Esophagus mucosa (tissue), 1 donor: ENCODE data around the gene TEX101. TPM values are rescaled to one million over a fixed set of nuclear protein-coding genes. Genes with fewer than 3 reads are reported as not detected.
A peak's percentile ranks its signal among the peaks of the same experiment; 100 is the strongest.
"Not testable (repeated sequence)": the region's sequence is repeated elsewhere in the genome, so short reads cannot be mapped to it uniquely, and the experiment has no call there.

Source experiments
- ATAC-seq: fragments of 200-7000 bp; cut with Tn5 transposase; one replicate; pipeline ENCODE4 v1.9.1; 2020
- total RNA-seq: library from RNA; stranded (reverse); gene quantifications from one replicate; pipeline ENCODE4 v1.2.4, GENCODE V29; 2023
- donor health status: DM: yes; HTN: yes; CAD: no.

Gene TEX101, protein sequence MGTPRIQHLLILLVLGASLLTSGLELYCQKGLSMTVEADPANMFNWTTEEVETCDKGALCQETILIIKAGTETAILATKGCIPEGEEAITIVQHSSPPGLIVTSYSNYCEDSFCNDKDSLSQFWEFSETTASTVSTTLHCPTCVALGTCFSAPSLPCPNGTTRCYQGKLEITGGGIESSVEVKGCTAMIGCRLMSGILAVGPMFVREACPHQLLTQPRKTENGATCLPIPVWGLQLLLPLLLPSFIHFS
- total RNA-seq: 3.3 TPM

DNA sequence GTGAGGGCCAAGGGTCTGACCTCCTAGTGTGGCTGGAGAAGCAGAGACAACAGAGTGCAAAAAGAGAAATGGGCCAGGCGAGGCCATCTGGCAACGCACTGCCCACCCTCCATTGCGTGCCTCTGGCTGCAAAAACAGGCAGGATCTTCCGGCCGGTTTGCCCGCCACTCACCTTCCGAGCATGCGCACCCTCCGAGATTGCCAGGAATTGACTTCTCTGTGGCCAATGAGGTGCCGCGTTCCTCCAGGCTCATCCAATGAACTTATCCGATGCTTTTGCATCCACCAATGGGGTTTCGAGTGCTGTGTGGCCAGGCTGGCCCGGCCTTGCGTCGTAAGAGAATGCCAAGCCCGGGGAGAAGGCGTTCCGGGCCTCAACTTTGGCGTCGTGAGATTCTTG, at the start of gene TEX101:
TSS of gene TEX101 (plus strand) at position 337 of the 400 bp plus-strand sequence. CDS start 1,030 bp downstream, outside the sequence.
- no peak for ATAC-seq

DNA sequence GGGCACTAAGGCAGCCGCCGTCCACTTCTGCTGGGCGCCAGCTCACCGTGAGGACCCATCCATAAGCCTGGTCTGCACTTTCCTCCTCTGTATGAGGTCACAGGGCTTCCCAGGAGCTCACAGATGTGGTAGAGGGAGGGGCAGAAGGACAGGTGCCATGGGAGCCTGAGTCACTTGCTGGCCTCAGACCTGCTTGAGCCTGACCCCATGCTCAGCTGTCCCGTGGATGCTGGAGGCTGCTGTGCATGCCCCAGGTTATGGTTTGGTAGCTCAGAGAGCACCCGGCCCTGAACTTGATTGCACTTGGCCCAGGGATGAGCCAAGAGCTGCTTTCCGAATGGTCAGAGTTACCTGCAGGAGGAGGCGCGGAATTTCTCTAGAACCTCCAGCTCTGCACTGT, 49.0 kb upstream of the TEX101 start:
- ATAC-seq: not testable (repeated sequence)

DNA sequence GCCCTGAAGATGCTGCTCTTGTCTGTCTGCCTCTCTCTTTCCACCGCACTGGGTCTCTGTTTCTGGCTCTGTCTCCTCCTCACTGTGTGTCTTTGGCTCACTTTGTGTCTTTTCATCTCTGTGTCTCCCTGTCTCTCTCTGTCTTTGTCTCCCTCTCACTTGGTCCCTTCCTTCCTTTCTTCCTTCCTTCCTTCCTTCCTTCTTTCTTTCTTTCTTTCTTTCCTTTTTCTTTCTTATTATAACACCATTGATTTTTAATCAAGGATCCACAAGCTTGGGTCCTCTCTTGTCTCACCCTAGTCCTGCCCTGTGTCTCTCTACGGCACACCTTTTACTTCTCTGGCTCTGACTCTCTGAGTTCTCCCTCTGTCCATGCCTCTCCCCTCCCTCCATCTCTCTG, 46.9 kb upstream of the TEX101 start:
- ATAC-seq: no peak

DNA sequence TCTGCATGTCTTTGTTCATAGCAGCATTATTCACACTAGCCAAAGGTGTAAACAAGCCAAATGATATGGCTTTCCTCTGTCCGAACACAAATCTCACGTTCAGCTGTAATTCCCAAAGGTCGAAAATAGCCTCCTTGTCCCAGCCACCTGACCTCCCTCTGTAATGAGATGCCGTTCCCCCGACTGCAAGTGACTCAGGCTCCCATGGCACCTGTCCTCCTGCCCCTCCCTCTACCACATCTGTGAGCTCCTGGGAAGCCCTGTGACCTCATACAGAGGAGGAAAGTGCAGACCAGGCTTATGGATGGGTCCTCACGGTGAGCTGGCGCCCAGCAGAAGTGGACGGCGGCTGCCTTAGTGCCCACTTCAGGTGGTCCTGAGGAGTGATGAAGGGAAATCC, 45.8 kb upstream of the TEX101 start:
- peak; percentile 50 for ATAC-seq

DNA sequence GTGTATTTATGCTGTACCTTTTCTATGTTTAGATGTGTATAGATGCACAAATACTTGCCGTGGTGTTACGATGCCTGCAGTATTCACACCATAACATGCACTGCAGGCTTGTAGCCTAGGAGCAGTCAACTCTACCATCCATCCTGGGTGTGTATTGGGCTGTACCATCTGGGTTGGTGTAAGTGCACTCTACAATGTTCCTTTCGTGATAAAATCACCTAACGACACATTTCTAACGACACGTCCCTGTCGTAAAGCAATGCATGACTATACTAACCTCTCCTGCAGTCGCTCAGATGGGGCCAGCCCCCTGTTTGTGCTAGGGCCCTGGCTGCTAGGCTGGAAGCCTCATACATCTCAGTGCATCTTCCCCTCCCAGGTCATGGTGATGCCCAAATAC, 42.8 kb upstream of the TEX101 start:
- no peak for ATAC-seq

DNA sequence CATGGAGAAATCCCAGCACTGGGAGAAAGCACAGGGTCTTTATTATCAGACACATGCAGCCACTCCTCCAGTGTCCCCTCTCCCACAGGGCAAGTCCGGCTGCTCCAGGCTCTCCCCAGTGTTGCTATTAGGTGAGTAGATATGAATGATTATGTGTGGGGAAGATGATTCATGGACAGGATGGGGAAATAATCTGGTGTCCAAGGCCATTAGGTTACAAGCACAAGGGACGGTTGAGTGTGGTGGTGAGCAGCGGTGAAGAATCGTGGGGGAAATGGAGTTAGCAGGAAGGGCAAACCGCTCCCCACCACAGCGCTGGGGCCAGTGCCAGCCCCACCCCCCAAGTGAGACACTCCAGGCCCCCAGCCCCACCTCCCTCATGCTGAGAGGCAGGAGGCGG, 42.2 kb upstream of the TEX101 start:
- no peak for ATAC-seq

DNA sequence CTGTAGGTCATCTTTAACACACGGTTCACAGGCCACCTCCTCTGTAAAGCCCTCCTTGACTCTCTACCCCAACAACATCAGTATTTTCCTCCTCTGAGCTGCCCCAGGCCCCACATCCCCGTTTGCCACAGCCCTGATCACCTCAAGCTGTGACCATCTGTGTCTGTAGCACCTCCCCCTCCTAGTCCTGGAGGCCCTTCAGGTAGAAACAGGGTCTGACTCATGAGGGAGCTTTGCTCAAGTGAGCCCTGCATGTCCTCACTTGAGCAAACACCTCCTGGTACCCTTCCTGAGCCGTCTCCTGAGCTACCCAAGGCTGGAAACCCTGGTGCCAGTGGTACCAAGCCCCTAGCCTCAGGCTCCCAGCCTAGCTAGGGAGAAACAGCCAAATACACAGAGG, 37.1 kb upstream of the TEX101 start:
- peak; percentile 86 for ATAC-seq

DNA sequence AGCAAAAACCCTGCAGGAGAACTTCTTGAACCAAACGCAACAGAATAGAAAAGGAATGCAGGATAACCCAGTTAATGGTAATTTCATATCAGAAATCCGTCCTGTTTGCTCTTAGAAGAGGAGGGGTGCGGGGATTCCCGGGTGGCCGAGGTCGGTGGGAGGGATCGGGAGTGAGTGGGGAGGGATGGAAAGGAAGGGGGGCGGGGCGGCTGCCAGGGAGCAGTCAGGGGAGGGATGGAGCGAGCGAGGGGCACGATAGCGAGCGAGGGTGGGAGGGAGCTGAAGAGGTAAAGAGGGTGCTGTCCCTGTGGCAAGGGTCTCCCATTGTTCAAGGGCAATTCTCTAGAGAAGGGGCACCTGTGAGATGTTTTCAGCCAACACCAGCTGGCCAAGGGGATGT, 34.7 kb upstream of the TEX101 start:
- no peak for ATAC-seq

DNA sequence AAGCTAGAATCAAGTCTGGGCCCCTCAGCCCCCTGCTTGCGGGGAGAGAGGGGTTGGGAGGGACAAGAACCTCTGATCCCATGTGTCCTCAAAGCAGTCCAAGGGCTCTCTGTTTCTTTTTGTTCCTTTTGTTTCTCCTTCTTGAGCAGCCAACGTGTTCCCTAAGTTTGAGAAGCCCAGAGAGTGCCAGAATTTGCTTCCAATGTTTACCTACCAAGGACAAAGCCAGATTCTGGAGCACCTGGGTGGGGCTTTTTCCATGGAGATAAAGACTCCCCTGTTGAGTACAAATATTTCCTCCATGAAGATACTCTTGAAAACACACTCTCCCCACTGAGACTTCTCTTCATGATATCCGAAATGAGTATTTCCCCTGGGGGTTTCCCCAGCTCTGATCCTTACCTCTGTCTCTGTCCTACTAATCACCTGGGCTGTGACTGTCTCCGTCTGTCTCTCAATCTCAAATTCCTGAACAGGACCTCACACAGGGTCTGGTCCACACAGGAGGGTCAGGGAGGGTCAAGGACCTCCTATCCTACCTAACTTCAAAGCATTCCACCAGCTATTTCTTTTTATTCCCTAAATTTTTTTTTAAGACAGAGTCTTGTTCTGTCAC, 33.8 kb upstream of the TEX101 start:
- no peak for ATAC-seq

DNA sequence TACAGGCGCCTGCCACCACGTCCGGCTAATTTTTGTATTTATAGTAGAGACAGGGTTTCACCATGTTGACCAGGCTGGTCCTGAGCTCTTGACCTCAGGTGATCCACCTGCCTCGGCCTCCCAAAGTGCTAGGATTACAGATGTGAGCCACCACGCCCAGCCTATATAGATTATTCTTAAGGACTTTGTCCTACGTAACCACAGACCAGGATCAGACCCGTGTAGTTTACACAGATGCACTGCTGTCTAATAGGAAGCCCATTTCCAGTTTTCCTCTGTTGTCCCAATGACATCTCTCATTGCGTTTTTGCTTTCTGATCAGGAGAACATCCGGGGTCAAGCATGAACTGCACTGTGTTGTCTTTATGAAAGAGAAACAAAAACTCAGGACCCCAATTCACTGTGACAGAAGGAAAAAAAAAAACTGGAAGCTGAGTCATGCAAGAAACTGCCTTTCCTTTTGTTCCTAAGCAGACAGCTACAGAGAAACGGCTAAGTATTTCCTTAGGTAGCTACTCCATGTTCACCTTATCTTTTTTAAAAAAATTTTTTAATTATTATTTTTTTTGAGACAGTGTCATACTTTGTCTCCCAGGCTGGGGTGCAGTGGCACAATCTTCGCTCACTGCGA, 32.0 kb upstream of the TEX101 start:
- not testable (repeated sequence) for ATAC-seq

DNA sequence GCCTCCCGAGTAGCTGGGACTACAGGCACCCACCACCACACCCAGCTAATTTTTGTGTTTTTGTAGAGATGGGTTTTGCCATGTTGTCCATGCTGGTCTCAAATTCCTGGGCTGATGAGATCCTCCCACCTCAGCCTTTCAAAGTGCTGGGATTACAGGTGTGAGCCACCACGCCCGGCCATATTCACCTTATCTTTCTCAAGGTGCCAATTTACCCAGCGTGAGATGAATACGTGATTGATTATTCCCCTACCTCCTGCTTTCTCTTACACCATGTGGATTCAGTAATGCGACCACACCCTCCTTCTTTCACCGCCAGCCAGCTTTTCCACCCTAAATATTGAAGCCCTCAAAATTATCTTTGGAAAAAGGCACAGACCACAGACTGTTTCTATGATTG, 31.4 kb upstream of the TEX101 start:
- not testable (repeated sequence) for ATAC-seq

DNA sequence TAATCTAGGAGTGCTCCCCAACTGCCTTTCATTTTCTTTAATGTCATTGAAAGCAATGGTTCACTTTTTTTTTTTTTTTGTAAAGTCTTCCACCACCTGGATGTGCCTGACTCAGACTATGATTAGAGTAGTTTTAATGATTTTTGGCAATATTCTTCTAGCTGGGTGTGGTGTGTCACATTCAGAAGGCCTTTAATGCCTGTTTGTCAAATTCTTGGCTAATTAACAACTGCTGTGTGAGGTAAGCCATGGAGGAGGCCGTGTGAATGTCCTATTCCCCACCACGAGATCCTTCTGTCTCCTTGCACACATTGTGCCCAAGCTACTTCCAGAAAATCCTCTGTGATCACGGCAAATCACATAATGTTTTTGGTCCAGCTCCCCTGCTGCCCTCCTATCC, 30.9 kb upstream of the TEX101 start:
- peak; percentile 45 for ATAC-seq

DNA sequence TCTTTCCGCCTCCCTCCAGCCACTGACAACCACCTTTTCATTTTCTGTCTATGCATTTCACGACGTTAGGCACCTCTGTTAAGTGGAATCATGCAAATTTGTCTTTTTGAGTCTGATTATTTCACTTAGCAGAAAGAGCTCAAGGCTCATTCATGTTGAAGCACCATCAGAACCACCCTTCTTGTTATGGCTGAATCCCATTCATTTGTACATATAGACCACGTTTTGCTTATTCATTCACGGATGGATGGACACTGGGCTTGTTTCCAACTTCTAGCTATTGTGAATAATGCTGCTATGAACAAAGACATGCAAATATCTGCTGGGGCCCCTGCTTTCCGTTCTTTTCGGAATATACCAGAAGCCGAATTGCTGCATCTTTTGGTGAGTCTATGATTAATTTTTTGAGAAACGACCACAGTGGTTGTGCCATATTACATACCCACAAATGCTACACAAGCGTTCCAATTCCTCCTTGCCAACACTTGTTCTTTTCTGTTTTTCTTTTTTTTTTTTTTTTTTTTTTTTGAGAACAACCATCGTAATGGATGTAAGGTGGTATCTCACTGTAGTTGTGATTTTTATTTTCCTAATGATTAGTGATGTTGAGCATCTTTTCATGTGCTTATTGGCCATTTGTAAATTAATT, 23.7 kb upstream of the TEX101 start:
- not testable (repeated sequence) for ATAC-seq

DNA sequence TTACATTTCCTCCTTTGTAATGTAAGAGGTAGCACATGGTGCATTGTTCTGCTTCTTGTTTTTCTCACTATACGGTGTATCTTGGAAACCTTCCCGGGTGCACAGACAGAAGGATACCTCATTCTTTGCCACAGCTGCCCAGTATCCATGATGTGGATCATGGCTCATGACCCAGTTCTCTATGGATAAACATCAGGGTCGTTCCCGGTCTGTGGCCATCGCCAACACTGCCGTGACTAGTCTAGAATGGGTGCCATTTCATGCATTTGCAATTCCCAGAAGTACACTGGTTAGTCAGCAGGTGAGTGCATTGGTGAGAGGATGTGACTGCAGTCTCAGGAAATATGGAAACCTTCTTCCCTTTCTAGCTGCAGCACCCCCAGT, 23.1 kb upstream of the TEX101 start:
- ATAC-seq: not testable (repeated sequence)

DNA sequence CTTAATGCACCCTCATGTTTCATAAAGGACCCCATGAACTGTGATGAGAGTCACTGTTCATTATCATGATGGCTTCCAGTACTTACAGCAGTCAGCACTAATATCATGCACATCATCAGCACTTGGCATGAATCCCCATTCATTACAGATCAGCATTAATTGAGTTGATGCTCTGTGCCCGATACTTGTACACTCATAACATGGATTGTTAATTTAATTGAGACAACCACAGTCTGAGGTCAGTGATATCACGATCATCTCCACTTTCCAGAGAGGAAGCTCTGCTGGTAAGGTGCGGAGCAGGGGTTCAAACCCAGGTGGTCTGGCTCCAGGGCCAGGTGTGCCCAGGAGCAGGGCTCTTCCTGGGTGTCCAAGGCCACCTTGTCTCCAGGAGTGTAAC, 21.2 kb upstream of the TEX101 start:
- ATAC-seq: not testable (repeated sequence)

DNA sequence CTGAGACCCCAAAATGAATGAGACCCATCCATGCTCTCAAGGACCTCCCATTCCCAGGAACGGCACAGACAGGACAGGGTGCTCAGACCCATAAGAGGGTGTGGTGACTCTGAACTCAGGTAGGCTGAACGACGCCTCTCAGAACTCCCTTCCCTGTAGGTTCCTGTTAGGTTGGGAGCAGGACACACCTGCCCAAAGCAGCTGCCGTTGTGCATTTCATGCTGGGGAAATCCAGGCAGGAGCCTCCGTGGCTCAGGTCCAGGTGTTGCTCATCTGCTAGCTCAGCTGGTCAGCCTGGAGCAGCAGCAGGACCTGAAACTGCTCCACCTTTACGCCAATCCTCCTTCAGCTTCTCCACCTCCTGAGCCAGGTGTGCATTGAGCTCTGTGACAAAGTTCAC, 19.1 kb upstream of the TEX101 start:
- ATAC-seq: peak; percentile 93

DNA sequence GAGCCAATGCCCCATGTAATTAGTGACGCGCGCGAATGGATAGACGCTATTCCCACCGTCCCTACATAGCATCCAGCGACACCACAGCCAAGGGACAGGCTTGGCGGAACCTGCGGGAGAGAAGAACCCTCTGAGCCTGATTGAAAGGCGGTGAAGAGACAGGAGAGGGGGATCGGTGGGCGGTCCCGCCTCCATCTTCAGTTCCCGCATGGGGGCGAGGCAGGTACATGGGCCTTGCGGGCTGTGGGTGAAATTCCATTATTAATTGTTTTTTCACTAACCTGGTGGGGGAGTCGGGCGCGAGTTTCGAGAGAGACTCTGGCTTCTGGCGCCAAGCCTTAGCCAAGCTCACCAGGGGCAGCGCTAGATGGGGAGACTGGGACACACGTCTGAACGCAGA, 8.4 kb upstream of the TEX101 start:
- ATAC-seq: no peak

DNA sequence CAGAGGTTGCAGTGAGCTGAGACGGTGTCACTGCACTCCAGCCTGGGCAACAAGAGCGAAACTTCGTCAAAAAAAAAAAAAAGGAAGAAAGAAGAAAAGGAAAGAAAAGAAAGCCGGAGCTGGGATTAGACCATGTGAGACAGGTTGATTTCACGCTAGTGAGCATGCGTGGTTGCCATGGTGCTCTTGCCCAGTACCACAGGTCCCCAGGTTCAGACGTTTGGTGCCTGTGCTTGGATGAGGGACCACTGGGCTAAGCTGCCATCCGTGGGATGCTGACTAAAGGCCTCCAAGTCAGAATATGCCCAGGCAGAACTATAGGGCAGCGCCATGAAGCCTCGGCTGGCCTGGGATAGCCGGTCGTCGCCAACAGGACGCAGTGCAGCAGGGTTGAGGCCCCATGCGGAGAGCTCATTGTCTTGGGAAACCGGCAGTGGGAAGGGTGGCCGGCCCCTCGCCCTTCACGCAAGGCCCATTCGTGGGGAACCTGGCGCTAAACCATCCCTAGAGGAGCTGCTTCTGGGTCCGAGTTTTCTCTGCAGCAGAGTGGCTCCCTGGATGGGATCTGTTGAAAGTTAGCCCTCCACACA, 7.2 kb upstream of the TEX101 start:
- ATAC-seq: no peak

DNA sequence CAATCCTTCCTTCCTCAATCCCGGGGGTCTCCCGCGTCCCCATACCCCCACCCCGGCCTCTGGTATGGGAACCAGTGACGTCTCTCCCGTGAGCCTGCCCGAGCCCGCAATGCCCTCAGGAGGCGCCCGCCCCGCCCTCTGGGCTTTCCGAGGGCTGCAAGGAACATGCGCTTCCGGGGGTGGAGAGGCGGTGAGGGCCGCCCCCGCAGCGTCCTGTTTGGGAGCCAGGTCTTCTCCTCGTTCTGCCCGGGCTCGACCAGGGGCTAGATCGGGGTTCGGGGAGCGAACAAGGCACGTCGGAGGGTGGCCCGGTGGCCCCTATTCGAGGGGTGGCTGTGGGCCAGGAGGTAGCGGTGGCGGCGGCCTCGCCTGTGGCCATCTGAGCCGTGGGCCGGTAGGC, 6.6 kb upstream of the TEX101 start:
- ATAC-seq: no peak

DNA sequence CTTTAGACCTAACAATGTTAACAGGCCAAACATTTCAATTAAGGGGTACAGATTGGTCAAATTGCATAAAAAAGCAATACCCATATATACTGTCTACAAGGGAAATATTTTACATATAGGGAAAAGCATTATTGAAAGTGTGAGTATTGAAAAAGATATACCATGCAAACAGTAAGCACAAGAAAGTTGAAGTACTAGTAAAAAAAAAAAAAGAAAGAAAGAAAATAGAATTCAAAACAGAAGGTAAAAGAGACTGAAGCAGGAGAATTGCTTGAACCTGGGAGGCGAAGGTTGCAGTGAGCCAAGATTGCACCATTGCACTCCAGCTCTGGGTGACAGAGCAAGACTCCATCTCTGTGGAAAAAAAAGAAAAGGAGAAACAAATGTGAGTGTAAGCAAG, 5.3 kb upstream of the TEX101 start:
- ATAC-seq: no peak

DNA sequence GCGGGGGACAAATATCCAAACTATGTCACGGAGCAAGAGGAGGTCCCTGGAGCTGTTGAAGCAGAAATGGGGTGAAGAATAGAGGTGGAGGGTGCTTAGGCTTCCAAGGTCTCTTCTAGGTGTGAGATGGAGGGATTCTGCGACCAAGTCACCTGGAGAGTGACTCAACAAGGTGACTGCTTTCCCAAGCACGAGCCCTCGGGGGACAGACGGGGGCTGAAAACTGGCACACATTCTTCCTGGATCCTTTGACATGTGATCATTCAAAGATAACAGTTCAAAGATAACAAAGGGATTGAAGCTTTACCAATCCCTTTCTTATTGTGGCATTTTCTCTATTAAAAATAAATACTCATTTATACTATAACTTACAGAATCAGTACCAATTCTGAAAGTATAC, 2.2 kb upstream of the TEX101 start:
- no peak for ATAC-seq

DNA sequence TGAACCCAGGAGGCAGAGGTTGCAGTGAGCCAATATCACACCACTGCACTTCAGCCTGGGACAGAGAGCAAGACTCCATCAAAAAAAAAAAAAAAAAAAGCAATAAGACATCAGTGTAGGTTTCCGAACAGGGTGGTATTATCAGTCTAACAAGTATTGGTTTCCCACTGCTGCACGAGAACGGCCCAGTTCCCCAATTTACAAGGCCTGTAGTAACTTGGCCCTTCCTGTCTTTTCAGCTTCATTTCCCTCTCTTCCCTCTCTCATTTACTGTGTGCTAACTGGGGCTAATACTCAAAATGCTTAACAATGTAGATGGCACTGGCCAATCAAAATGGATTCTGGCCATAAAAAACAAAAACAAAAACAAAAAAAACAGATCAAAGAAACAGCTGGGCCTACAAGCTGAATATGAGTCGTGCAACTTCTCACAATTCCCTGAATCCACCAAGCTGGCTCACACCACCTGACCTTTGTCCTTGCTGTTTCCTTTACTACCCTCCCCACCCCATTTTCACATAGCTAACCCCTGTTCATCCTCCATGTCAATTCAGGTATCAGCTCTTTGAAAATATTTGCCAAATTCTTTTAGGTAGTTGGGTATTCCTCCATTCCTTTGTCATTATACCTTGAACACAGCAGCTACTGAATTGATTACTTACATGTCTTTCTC, 2.4 kb downstream of the TEX101 start:
- no peak for ATAC-seq

DNA sequence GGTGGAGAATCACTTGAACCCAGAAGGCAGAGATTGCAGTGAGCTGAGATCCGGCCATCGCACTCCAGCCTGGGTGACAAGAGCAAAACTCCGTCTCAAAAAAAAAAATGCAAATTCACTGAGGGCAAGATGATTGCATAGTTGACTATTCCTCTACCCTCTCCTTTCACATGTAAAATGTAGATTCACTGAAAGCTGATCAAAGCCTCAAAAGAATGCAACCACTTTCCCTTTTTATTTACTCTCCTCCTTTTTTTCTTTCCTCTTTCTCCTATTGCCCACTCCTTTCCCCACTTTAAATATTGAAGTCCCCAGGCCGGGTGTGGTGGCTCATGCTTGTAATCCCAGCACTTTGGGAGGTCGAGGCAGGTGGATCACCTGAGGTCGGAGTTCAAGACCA, 6.3 kb downstream of the TEX101 start:
- no peak for ATAC-seq
